OCI-LY7 (cell line): ENCODE measurements around the gene ANTXR1.

ENCODE experiments used
- EZH2phosphoT487 ChIP-seq: fragments of 200-600 bp; sonication (generic); IDR thresholded peaks from 2 replicates; pipeline ENCODE4 v1.6.1; 2018; ENCODE audit warnings: low read depth, borderline replicate concordance, mild to moderate bottlenecking, mixed run types, antibody characterized with exemption, low read length, moderate library complexity, mixed read lengths
- TF ChIP-seq, protein P1 (sequence below): fragments of 200-600 bp; sonication (generic); conservative IDR thresholded peaks from 2 replicates; pipeline ENCODE4 v1.5.1; 2014; ENCODE audit warnings: mild to moderate bottlenecking, antibody characterized with exemption, low read length, moderate library complexity, mixed read lengths

DNA sequence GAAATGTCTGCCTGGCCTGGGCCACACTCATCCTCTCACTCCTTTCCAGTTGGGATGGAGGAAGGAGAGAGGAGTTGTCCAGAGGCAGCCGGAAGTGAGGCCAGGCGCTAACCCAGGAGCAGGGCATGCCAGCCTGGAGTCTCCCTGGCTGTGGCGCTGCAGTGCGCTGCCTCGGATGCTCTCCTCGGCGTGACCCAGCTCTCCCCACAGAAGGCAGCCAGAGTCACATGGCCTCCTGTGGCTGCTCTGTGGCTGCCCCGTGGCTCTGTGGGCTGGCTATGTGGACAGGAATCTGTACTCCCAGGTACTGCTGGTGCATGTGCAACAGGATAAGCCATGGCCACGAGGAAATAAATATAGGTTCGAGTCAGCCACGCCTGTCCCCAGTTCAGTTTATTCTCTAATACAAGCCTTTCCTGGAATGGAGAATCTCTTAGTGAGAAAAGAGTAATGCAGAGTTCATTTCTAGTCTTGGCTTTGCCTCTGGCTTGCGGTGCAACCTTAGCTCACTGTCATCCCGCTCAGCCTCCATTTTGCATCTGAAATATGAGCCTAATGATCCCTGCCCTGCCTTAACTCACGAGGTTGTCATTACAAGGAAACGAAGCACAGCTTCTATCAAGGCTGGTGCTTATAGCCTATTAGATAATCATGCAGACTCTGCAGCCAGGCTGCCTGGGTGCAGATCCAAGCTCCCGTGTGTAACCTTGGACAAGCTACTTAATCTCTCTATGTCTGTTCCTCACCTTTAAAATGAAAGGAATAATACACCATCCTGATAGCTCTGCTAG lies 106.3 kb downstream of the ANTXR1 start:
- TF ChIP-seq, protein P1, sequence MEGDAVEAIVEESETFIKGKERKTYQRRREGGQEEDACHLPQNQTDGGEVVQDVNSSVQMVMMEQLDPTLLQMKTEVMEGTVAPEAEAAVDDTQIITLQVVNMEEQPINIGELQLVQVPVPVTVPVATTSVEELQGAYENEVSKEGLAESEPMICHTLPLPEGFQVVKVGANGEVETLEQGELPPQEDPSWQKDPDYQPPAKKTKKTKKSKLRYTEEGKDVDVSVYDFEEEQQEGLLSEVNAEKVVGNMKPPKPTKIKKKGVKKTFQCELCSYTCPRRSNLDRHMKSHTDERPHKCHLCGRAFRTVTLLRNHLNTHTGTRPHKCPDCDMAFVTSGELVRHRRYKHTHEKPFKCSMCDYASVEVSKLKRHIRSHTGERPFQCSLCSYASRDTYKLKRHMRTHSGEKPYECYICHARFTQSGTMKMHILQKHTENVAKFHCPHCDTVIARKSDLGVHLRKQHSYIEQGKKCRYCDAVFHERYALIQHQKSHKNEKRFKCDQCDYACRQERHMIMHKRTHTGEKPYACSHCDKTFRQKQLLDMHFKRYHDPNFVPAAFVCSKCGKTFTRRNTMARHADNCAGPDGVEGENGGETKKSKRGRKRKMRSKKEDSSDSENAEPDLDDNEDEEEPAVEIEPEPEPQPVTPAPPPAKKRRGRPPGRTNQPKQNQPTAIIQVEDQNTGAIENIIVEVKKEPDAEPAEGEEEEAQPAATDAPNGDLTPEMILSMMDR, result no peak
- no peak for TF ChIP-seq EZH2phosphoT487
